Liver (tissue), 9 donors: ENCODE data around the gene NEXMIF. TPM values are rescaled to one million over a fixed set of nuclear protein-coding genes. Genes with fewer than 3 reads are reported as not detected.

Experiments
- DNase-seq: peaks from one replicate; pipeline ENCODE4 v3.0.0-alpha.2; 2017; ENCODE audit warnings: low spot score
- H3K27ac ChIP-seq, 2 donors: one replicate each; pipeline ENCODE4 v1.7.0; 2013; ENCODE audit warnings: inconsistent platforms in 2 of 2, low read length in 2 of 2, control low read depth in 1 of 2, low read depth in 1 of 2, mild to moderate bottlenecking in 1 of 2
- H3K27me3 ChIP-seq, 4 donors: one replicate each; pipeline versions ENCODE4 v1.6.1 to v1.7.0; 2013; ENCODE audit warnings: low read length in 3 of 4, inconsistent platforms in 1 of 4, mild to moderate bottlenecking in 1 of 4, moderate library complexity in 1 of 4; ENCODE audit not compliant: control insufficient read depth in 4 of 4, insufficient read depth in 4 of 4
- H3K36me3 ChIP-seq, 4 donors: one replicate each; pipeline versions ENCODE4 v1.6.1 to v1.7.0; 2013; ENCODE audit warnings: low read length in 3 of 4, mild to moderate bottlenecking in 3 of 4, low read depth in 1 of 4, moderate library complexity in 1 of 4; ENCODE audit not compliant: control insufficient read depth in 4 of 4, insufficient read depth in 3 of 4
- H3K4me1 ChIP-seq, 4 donors: one replicate each; pipeline versions ENCODE4 v1.6.1 to v1.7.0; 2013; ENCODE audit warnings: low read length in 3 of 4, mild to moderate bottlenecking in 3 of 4, moderate library complexity in 1 of 4; ENCODE audit not compliant: control insufficient read depth in 4 of 4, insufficient read depth in 4 of 4
- H3K4me3 ChIP-seq, 3 donors: one replicate each; pipeline versions ENCODE4 v1.6.1 to v1.7.0; 2013; ENCODE audit warnings: low read length in 3 of 3, control low read depth in 1 of 3, low read depth in 1 of 3, mild to moderate bottlenecking in 1 of 3
- H3K9ac ChIP-seq, 2 donors: one replicate each; pipeline ENCODE4 v1.7.0; 2013; ENCODE audit warnings: low read length in 2 of 2, mild to moderate bottlenecking in 2 of 2, moderate library complexity in 2 of 2, control low read depth in 1 of 2, low read depth in 1 of 2
- H3K9me3 ChIP-seq, 4 donors: one replicate each; pipeline versions ENCODE4 v1.6.1 to v1.7.0; 2013; ENCODE audit warnings: low read length in 3 of 4; ENCODE audit not compliant: control insufficient read depth in 4 of 4
- EGR1 ChIP-seq, 2 donors: IDR thresholded peaks; 2 replicates each; pipeline ENCODE4 v1.6.1; 2016 to 2018; ENCODE audit warnings: antibody characterized with exemption in 2 of 2, low read depth in 2 of 2
- FOXA1 ChIP-seq: IDR thresholded peaks from 2 replicates; pipeline ENCODE4 v1.6.1; 2016; ENCODE audit warnings: antibody characterized with exemption
- FOXA2 ChIP-seq: IDR thresholded peaks from 2 replicates; pipeline ENCODE4 v1.6.1; 2016; ENCODE audit warnings: antibody characterized with exemption
- GABPA ChIP-seq, 2 donors: IDR thresholded peaks in 1 of 2; conservative IDR thresholded peaks in 1 of 2; 2 replicates each; pipeline ENCODE4 v1.6.1; 2016; ENCODE audit warnings: antibody characterized with exemption in 2 of 2, mild to moderate bottlenecking in 1 of 2, moderate library complexity in 1 of 2
- HNF4A ChIP-seq, 2 donors: conservative IDR thresholded peaks; 2 replicates each; pipeline ENCODE4 v1.6.1; 2016; ENCODE audit warnings: antibody characterized with exemption in 2 of 2, mild to moderate bottlenecking in 2 of 2
- HNF4G ChIP-seq: IDR thresholded peaks from 2 replicates; pipeline ENCODE4 v1.6.1; 2016; ENCODE audit warnings: antibody characterized with exemption
- JUND ChIP-seq, 2 donors: IDR thresholded peaks; 2 replicates each; pipeline ENCODE4 v1.6.1; 2016; ENCODE audit warnings: antibody characterized with exemption in 2 of 2
- NR2F2 ChIP-seq: IDR thresholded peaks from 2 replicates; pipeline ENCODE4 v1.6.1; 2016; ENCODE audit warnings: antibody characterized with exemption
- RAD21 ChIP-seq, 2 donors: IDR thresholded peaks; 2 replicates each; pipeline ENCODE4 v1.6.1; 2016; ENCODE audit warnings: antibody characterized with exemption in 2 of 2, mild to moderate bottlenecking in 2 of 2
- RXRA ChIP-seq, 2 donors: IDR thresholded peaks; 2 replicates each; pipeline ENCODE4 v1.6.1; 2017 to 2018; ENCODE audit warnings: antibody characterized with exemption in 2 of 2, mild to moderate bottlenecking in 1 of 2
- SP1 ChIP-seq: IDR thresholded peaks from 2 replicates; pipeline ENCODE4 v1.6.1; 2018; ENCODE audit warnings: antibody characterized with exemption, mild to moderate bottlenecking
- TAF1 ChIP-seq: conservative IDR thresholded peaks from 2 replicates; pipeline ENCODE4 v1.6.1; 2016; ENCODE audit warnings: antibody characterized with exemption, mild to moderate bottlenecking
- YY1 ChIP-seq: IDR thresholded peaks from 2 replicates; pipeline ENCODE4 v1.6.1; 2016; ENCODE audit warnings: antibody characterized with exemption, mild to moderate bottlenecking
- WGBS: extraction: QIAGEN DNeasy Blood & Tissue Kit; methylation state at CpG from one replicate; pipeline ENCODE4 v1.1.7; 2013; 5-methylcytosine and 5-hydroxymethylcytosine counted together
- polyA plus RNA-seq, 2 donors: library from polyadenylated mRNA; stranded (reverse) in 1 of 2; unstranded in 1 of 2; fragments of 200-250 nt in 1 of 2; fragments of >200 nt in 1 of 2; fragmentation: Nextera tagmentation in 1 of 2; extraction: Ambion mirVana in 1 of 2; gene quantifications; one replicate each; pipeline versions ENCODE4 v1.2.1 to v1.2.3, GENCODE V29; 2013 to 2015
- total RNA-seq, 2 donors: library from RNA; depleted of rRNA; stranded (reverse); fragments of >200 nt; gene quantifications; one replicate each; pipeline ENCODE4 v1.2.3, GENCODE V29; 2014
- TF ChIP-seq, protein P1 (sequence below): IDR thresholded peaks from 2 replicates; pipeline ENCODE4 v1.6.1; 2016; ENCODE audit warnings: antibody characterized with exemption, mild to moderate bottlenecking
- TF ChIP-seq, protein P2 (sequence below): IDR thresholded peaks from 2 replicates; pipeline ENCODE4 v1.6.1; 2016; ENCODE audit warnings: antibody characterized with exemption
- TF ChIP-seq, protein P3 (sequence below): IDR thresholded peaks from 2 replicates; pipeline ENCODE4 v1.6.1; 2016; ENCODE audit warnings: antibody characterized with exemption
- TF ChIP-seq, protein P4 (sequence below): fragments of 150-350 bp; IDR thresholded peaks from 2 replicates; pipeline ENCODE4 v1.5.1; 2017; ENCODE audit warnings: improper control_type of control experiment, low read depth, low read length; ENCODE audit not compliant: missing input control
- TF ChIP-seq, protein P5 (sequence below): IDR thresholded peaks from 2 replicates; pipeline ENCODE4 v1.6.1; 2016; ENCODE audit warnings: antibody characterized with exemption
- donor health status: healthy.
- donor health status: healthy.
- donor health status: healthy.
- donor health status: healthy.
- donor health status: healthy.

NEXMIF gene
- total and polyA plus RNA-seq, 4 donors, result 0.01 to 0.42 (median 0.06) TPM

DNA sequence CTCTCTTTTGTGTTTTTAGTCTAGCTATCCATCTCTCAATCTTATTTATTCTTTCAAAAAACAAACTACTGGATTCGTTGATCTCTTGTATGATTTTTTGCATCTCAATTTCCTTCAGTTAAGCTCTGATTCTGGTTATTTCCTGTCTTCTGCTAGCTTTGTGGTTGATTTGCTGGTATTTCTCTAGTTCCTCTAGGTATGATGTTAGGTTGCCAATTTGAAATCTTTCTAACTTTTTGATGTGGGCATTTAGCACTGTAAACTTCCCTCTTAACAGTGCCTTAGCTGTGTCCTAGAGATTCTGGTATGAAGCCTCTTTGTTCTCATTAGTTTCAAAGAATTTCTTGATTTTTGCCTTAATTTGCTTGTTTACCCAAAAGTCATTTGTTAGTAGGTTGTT is 15.2 kb upstream of the NEXMIF start:
- H3K36me3 ChIP-seq, result no peaks in the 10 kb centered on the region
- no peak overlapping the region for H3K27ac ChIP-seq
- H3K9ac ChIP-seq, result no peak overlapping the region
- peaks cover 0 to 3% (median 0%) of the 10 kb centered on the region in 4 donors for H3K27me3 ChIP-seq
- TF ChIP-seq HNF4G, result no peak
- TF ChIP-seq, protein P1, sequence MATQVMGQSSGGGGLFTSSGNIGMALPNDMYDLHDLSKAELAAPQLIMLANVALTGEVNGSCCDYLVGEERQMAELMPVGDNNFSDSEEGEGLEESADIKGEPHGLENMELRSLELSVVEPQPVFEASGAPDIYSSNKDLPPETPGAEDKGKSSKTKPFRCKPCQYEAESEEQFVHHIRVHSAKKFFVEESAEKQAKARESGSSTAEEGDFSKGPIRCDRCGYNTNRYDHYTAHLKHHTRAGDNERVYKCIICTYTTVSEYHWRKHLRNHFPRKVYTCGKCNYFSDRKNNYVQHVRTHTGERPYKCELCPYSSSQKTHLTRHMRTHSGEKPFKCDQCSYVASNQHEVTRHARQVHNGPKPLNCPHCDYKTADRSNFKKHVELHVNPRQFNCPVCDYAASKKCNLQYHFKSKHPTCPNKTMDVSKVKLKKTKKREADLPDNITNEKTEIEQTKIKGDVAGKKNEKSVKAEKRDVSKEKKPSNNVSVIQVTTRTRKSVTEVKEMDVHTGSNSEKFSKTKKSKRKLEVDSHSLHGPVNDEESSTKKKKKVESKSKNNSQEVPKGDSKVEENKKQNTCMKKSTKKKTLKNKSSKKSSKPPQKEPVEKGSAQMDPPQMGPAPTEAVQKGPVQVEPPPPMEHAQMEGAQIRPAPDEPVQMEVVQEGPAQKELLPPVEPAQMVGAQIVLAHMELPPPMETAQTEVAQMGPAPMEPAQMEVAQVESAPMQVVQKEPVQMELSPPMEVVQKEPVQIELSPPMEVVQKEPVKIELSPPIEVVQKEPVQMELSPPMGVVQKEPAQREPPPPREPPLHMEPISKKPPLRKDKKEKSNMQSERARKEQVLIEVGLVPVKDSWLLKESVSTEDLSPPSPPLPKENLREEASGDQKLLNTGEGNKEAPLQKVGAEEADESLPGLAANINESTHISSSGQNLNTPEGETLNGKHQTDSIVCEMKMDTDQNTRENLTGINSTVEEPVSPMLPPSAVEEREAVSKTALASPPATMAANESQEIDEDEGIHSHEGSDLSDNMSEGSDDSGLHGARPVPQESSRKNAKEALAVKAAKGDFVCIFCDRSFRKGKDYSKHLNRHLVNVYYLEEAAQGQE, result no peak
- no peak for TF ChIP-seq SP1
- no peak for TF ChIP-seq HNF4A (conservative IDR thresholded peaks at IDR 0.05)
- TF ChIP-seq RAD21 (IDR thresholded peaks at IDR 0.05), result no peak
- TF ChIP-seq FOXA2, result no peak
- TF ChIP-seq, protein P2, sequence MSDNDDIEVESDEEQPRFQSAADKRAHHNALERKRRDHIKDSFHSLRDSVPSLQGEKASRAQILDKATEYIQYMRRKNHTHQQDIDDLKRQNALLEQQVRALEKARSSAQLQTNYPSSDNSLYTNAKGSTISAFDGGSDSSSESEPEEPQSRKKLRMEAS, result no peak
- TF ChIP-seq FOXA1, result no peak
- no peak for TF ChIP-seq RXRA (IDR thresholded peaks at IDR 0.05)
- TF ChIP-seq TAF1, result no peak
- TF ChIP-seq, protein P3, sequence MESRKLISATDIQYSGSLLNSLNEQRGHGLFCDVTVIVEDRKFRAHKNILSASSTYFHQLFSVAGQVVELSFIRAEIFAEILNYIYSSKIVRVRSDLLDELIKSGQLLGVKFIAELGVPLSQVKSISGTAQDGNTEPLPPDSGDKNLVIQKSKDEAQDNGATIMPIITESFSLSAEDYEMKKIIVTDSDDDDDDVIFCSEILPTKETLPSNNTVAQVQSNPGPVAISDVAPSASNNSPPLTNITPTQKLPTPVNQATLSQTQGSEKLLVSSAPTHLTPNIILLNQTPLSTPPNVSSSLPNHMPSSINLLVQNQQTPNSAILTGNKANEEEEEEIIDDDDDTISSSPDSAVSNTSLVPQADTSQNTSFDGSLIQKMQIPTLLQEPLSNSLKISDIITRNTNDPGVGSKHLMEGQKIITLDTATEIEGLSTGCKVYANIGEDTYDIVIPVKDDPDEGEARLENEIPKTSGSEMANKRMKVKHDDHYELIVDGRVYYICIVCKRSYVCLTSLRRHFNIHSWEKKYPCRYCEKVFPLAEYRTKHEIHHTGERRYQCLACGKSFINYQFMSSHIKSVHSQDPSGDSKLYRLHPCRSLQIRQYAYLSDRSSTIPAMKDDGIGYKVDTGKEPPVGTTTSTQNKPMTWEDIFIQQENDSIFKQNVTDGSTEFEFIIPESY, result no peak
- no peak for TF ChIP-seq EGR1 (IDR thresholded peaks at IDR 0.05; ENCODE audit: low read depth in 2 of 2)
- TF ChIP-seq JUND (IDR thresholded peaks at IDR 0.05), result no peak
- TF ChIP-seq GABPA (IDR thresholded peaks at IDR 0.05 in 1 of 2, conservative IDR thresholded peaks at IDR 0.05 in 1 of 2), result no peak
- TF ChIP-seq YY1, result no peak
- no peak for TF ChIP-seq NR2F2
- TF ChIP-seq, protein P4, sequence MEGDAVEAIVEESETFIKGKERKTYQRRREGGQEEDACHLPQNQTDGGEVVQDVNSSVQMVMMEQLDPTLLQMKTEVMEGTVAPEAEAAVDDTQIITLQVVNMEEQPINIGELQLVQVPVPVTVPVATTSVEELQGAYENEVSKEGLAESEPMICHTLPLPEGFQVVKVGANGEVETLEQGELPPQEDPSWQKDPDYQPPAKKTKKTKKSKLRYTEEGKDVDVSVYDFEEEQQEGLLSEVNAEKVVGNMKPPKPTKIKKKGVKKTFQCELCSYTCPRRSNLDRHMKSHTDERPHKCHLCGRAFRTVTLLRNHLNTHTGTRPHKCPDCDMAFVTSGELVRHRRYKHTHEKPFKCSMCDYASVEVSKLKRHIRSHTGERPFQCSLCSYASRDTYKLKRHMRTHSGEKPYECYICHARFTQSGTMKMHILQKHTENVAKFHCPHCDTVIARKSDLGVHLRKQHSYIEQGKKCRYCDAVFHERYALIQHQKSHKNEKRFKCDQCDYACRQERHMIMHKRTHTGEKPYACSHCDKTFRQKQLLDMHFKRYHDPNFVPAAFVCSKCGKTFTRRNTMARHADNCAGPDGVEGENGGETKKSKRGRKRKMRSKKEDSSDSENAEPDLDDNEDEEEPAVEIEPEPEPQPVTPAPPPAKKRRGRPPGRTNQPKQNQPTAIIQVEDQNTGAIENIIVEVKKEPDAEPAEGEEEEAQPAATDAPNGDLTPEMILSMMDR, result no peak
- TF ChIP-seq, protein P5, sequence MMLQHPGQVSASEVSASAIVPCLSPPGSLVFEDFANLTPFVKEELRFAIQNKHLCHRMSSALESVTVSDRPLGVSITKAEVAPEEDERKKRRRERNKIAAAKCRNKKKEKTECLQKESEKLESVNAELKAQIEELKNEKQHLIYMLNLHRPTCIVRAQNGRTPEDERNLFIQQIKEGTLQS, result no peak
- H3K4me1 ChIP-seq, result no peaks in the 10 kb centered on the region
- no peak overlapping the region for H3K4me3 ChIP-seq
- no peak for DNase-seq
- WGBS, result 58% methylated on average over 1 of the region's 1 CpG
- peaks cover 0 to 18% (median 9%) of the 10 kb centered on the region in 4 donors for H3K9me3 ChIP-seq
